Jurkat, Clone E6-1 (cell line): ENCODE data around the gene FAM177B.
A peak's percentile ranks its signal among the peaks of the same experiment; 100 is the strongest.
"Not testable (repeated sequence)": the region's sequence is repeated elsewhere in the genome, so short reads cannot be mapped to it uniquely, and the experiment has no call there.

Source experiments
- DNase-seq: peaks from one replicate; pipeline ENCODE4 v3.0.0-alpha.2; 2011; ENCODE audit warnings: low read depth, low spot score
- H3K4me3 ChIP-seq: 2 replicates; pipeline ENCODE4 v1.5.1; 2011; ENCODE audit warnings: mild to moderate bottlenecking, low read length, control low read depth, moderate library complexity

The FAM177B gene

GRCh38 chr1:222736470-222736869, 532 bp upstream of the FAM177B start:
- no peak overlapping the region for H3K4me3 ChIP-seq
- DNase-seq: no peak

GRCh38 chr1:222739465-222739864, 2.5 kb downstream of the FAM177B start:
- DNase-seq: no peak
- no peak overlapping the region for H3K4me3 ChIP-seq

GRCh38 chr1:222739929-222740328, 2.9 kb downstream of the FAM177B start:
- H3K4me3 ChIP-seq: no peak overlapping the region
- no peak for DNase-seq

GRCh38 chr1:222741630-222742457, 4.8 kb downstream of the FAM177B start:
- not testable (repeated sequence) for DNase-seq, H3K4me3 ChIP-seq

- DNase-seq: no peak
Observed at GRCh38 chr1:222749927-222750326, 12.9 kb downstream of the FAM177B start.

GRCh38 chr1:222750651-222751050, 13.6 kb downstream of the FAM177B start:
- no peak overlapping the region for H3K4me3 ChIP-seq
- DNase-seq: no peak

More at GRCh38 chr1:222749927-222750326, 12.9 kb downstream of the FAM177B start:
- H3K4me3 ChIP-seq: no peak overlapping the region

- no peak for DNase-seq
Observed at GRCh38 chr1:222751255-222751654, 14.3 kb downstream of the FAM177B start.

GRCh38 chr1:222754366-222755139, 17.6 kb downstream of the FAM177B start:
- no peak for DNase-seq
- H3K4me3 ChIP-seq: no peak overlapping the region

More at GRCh38 chr1:222751255-222751654, 14.3 kb downstream of the FAM177B start:
- H3K4me3 ChIP-seq: no peak overlapping the region

- H3K4me3 ChIP-seq: no peak overlapping the region
- DNase-seq: no peak
Observed at GRCh38 chr1:222757646-222758268, 20.8 kb downstream of the FAM177B start.

GRCh38 chr1:222759451-222760035, 22.5 kb downstream of the FAM177B start:
- H3K4me3 ChIP-seq: no peak overlapping the region
- no peak for DNase-seq

- DNase-seq: no peak
- H3K4me3 ChIP-seq: no peak overlapping the region
Observed at GRCh38 chr1:222761083-222761482, 24.1 kb downstream of the FAM177B start.

GRCh38 chr1:222762178-222762577, 25.2 kb downstream of the FAM177B start:
- not testable (repeated sequence) for H3K4me3 ChIP-seq, DNase-seq

- no peak overlapping the region for H3K4me3 ChIP-seq
- peak; percentile 84 for DNase-seq
Observed at GRCh38 chr1:222767152-222767571, 30.2 kb downstream of the FAM177B start.

GRCh38 chr1:222768592-222768991, 31.6 kb downstream of the FAM177B start:
- H3K4me3 ChIP-seq: no peak overlapping the region
- DNase-seq: no peak

- DNase-seq: no peak
- H3K4me3 ChIP-seq: no peak overlapping the region
Observed at GRCh38 chr1:222769181-222769580, 32.2 kb downstream of the FAM177B start.

GRCh38 chr1:222769971-222770620, 33.1 kb downstream of the FAM177B start:
- DNase-seq: no peak
- no peak overlapping the region for H3K4me3 ChIP-seq

GRCh38 chr1:222772996-222773379, 36.0 kb downstream of the FAM177B start:
- H3K4me3 ChIP-seq: no peak overlapping the region
- peak; percentile 53 for DNase-seq

GRCh38 chr1:222777463-222777862, 40.5 kb downstream of the FAM177B start:
- no peak overlapping the region for H3K4me3 ChIP-seq
- DNase-seq: no peak

GRCh38 chr1:222777977-222778376, 41.0 kb downstream of the FAM177B start:
- DNase-seq: no peak

More at GRCh38 chr1:222777977-222778376, 41.0 kb downstream of the FAM177B start:
- no peak overlapping the region for H3K4me3 ChIP-seq
